Immature natural killer cell (primary cell): ENCODE measurements around the gene GATA5. TPM values are rescaled to one million over a fixed set of nuclear protein-coding genes. Genes with fewer than 3 reads are reported as not detected.
"Not testable (repeated sequence)": the region's sequence is repeated elsewhere in the genome, so short reads cannot be mapped to it uniquely, and the experiment has no call there.

Experiments
- DNase-seq, 3 donors: peaks; one replicate each; pipeline ENCODE4 v3.0.0; 2022; ENCODE audit warnings: mixed read lengths in 1 of 3
- H3K27ac Mint-ChIP-seq, 6 donors: one replicate each; pipeline ENCODE4 v1.8.0; 2020; ENCODE audit warnings: mixed read lengths in 6 of 6, mild to moderate bottlenecking in 5 of 6, inconsistent platforms in 4 of 6, moderate library complexity in 3 of 6
- H3K27me3 Mint-ChIP-seq, 3 donors: one replicate each; pipeline ENCODE4 v1.8.0; 2020 to 2021; ENCODE audit warnings: low read depth in 3 of 3, mild to moderate bottlenecking in 3 of 3, mixed read lengths in 3 of 3, moderate library complexity in 3 of 3, inconsistent platforms in 1 of 3
- H3K36me3 Mint-ChIP-seq, 3 donors: one replicate each; pipeline ENCODE4 v1.8.0; 2020; ENCODE audit warnings: mixed read lengths in 3 of 3, inconsistent platforms in 2 of 3, mild to moderate bottlenecking in 2 of 3
- H3K4me1 Mint-ChIP-seq, 2 donors: one replicate each; pipeline ENCODE4 v1.8.0; 2020; ENCODE audit warnings: inconsistent platforms in 2 of 2, mild to moderate bottlenecking in 2 of 2, mixed read lengths in 2 of 2, moderate library complexity in 1 of 2
- H3K4me3 Mint-ChIP-seq, 5 donors: one replicate each; pipeline ENCODE4 v1.8.0; 2020; ENCODE audit warnings: mild to moderate bottlenecking in 5 of 5, mixed read lengths in 5 of 5, inconsistent platforms in 3 of 5, moderate library complexity in 3 of 5
- H3K9me3 Mint-ChIP-seq, 6 donors: one replicate each; pipeline ENCODE4 v1.8.0; 2020; ENCODE audit warnings: mild to moderate bottlenecking in 6 of 6, mixed read lengths in 6 of 6, inconsistent platforms in 4 of 6, moderate library complexity in 3 of 6
- polyA plus RNA-seq, 3 donors: library from polyadenylated mRNA; unstranded; fragments of 300-500 nt; fragmentation: Illumina TruSeq; gene quantifications; one replicate each; pipeline ENCODE4 v1.2.3, GENCODE V29; 2021

GATA5 gene
- polyA plus RNA-seq, 3 donors from 2014 or later = not detected

DNA sequence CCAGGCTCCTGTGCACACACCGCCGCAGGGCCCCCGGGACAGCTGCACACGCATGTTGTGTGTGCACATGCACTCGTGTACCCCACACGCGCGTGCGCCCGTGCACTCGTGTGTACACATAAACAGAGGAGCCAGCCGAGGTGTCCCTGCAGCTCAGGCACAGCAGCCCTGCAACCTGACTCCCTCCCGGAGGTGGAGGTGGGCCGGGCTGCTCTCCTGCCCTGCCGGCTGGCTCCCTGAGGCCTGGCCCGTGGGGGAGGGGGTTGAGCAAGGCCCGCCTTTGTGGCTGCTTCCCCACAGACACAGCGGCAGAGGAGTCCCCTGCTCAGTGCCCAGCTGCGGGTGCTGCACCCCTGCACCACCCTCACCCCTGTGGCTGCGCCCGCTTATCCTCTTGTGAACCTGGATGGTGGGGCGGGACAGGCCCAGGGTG lies 49.1 kb downstream of the GATA5 start:
- H3K27me3 Mint-ChIP-seq = peaks cover 4% of the 10 kb centered on the region in 3 donors
- H3K4me1 Mint-ChIP-seq = no peaks in the 10 kb centered on the region
- H3K27ac Mint-ChIP-seq = no peak overlapping the region
- H3K4me3 Mint-ChIP-seq = no peak overlapping the region
- no peaks in the 10 kb centered on the region for H3K9me3 Mint-ChIP-seq
- H3K36me3 Mint-ChIP-seq = no peaks in the 10 kb centered on the region
- DNase-seq = no peak

DNA sequence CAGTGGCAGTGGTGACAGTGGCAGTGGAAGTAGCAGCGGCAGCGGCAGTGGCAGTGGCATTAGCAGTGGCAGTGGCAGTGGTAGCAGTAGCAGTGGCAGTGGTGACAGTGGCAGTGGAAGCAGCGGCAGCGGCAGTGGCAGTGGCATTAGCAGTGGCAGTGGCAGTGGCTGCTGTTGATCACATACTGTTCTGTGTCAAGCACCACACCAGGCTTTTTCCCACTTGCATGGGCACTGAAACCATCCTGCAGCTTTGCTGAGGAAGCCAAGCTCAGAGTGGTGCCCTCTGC lies 49.8 kb downstream of the GATA5 start:
- DNase-seq, H3K36me3 Mint-ChIP-seq, H3K27me3 Mint-ChIP-seq, H3K27ac Mint-ChIP-seq, H3K4me1 Mint-ChIP-seq, H3K9me3 Mint-ChIP-seq, H3K4me3 Mint-ChIP-seq: not testable (repeated sequence)

DNA sequence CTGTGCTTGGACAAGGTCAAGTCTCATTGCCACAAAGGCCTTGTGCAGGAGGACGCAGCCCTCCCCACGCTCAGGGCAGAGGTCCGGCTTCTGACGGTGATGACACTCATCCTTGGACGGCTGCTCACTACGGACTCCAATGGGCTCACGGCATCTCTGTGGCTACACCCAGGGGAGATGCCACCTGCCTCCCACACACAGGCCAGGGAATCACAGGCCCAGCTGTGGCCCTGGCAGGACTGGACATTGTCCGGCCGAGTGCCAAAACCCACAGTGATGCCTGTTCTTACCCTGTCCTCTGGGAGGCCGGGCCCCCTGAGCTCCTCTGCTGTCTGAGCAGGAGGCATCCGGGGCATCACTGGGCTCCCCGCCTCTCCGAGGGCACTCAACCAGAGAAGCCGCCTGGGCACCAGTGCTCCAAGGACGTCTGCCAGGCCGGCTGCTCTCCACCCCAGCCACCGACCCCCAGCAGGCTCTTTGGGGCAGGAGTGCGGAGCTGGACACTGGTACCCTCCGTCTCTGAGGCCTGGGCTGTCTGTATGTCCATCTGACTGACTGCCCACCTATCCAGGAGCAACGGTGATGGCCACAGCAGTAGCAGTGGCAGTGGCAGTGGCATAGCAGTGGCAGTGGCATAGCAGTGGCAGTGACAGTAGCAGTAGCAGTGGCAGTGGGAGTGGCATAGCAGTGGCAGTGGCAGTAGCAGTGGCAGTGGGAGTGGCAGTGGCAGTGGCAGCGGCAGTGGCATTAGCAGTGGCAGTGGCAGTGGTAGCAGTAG lies 50.3 kb downstream of the GATA5 start:
- Mint-ChIP-seq H3K4me3 (no peak overlapping the region), H3K27ac (no peak overlapping the region), H3K27me3 (peaks cover 0 to 4% (median 4%) of the 10 kb centered on the region in 3 donors), H3K4me1 (no peaks in the 10 kb centered on the region), H3K36me3 (no peaks in the 10 kb centered on the region), H3K9me3 (no peaks in the 10 kb centered on the region)
- DNase-seq = no peak

DNA sequence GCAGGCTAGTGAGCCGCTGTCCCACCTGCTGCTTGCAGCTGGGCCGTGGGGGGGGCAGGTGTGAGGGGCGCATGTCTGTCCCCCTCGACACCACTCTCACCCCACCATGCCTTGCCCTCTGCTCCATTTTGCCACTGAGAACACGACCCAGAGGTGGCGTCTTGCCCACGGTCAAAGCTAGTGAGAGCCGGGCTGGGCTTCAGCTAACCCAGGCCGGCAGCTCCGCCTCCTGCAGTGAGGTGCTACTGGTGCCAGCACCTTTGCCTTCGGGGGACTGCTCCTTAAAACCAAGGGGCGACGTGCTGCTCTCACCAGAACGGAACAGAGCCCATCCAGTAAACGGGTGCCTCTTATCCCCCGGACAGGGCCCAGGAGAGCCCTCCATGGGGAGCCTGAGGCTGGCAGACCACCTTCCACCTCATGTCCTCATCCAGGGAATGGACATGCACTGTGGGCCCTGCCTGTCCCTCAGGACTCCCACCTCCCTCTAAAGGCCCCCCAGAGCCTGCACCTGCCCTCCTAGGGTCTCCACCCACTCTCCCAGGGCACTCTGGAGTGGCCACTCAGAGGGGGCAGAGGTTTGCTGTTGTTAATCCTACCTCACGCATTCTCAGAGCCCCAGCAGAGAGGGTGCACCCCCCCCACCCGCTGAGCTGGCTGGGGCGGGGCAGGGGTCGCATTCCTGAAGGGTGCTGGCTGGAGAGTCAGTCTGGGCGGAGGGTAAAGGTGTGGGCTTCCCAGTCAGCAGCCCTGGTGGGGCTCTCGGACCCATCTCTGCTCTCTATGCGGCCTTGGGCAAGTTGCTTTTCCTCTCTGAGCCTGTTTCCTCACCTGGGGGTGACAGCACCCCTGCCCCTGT lies 51.3 kb downstream of the GATA5 start:
- H3K4me3 Mint-ChIP-seq = no peak overlapping the region
- no peaks in the 10 kb centered on the region for H3K9me3 Mint-ChIP-seq
- H3K36me3 Mint-ChIP-seq = no peaks in the 10 kb centered on the region
- DNase-seq = no peak
- no peak overlapping the region for H3K27ac Mint-ChIP-seq
- no peaks in the 10 kb centered on the region for H3K4me1 Mint-ChIP-seq
- peaks cover 0 to 4% (median 4%) of the 10 kb centered on the region in 3 donors for H3K27me3 Mint-ChIP-seq

DNA sequence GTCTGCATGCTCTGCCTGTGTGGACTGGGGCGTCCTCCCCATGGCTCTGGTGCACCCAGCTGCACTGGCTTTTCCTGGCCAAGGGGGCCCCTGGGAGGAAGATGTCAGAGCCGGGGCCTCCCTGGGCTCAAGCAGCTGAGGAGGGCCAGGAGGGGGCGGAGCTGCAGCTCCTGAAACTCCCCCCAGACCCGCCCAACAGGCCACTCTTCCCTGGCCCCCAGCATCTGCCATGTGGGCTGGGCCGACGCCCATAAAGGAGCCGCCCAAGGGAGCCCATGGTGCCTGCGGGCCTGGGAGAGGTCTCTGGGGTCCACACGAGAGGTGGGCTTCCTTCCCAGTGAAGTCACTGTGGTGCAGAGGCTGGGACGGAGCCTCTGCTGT lies 52.5 kb downstream of the GATA5 start:
- no peak for DNase-seq
- Mint-ChIP-seq H3K4me1 (no peaks in the 10 kb centered on the region), H3K36me3 (no peaks in the 10 kb centered on the region), H3K4me3 (no peak overlapping the region), H3K9me3 (no peaks in the 10 kb centered on the region), H3K27me3 (peaks cover 0 to 4% (median 2%) of the 10 kb centered on the region in 3 donors), H3K27ac (no peak overlapping the region)

DNA sequence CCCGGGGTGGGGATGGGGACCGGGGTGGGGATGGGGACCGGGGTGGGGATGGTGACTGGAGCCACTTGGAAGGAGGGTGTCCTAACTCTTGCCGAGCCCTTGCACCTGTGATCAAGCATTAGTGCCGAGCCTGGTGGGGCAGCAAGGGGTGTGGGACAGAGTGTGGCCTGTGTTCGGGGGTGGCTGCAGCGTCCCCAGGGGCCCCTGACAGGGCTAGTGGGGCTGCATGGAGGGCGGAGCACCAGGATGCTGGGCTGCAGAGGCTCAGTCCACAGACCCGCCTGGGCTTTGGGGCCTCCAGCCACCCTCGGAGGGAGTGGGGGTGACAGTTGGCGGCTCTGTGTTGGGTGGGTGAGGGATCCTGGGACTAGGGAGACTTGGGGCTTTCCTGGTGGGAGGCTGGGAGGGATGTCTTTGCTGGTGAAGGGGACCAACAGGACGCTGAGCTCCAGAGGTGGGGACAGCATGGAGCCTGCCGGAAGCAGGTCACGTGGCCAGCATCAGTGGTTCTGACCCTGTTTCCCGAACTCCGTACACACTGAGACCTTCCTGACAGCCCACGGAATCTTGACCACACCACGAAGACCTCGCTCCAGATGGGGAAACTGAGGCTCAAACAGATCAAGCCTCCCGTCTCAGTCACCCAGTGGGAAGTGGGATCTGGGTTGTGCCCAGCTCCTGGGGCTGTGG lies 53.0 kb downstream of the GATA5 start:
- Mint-ChIP-seq H3K36me3 (no peaks in the 10 kb centered on the region), H3K27ac (no peak overlapping the region), H3K4me3 (no peak overlapping the region)

DNA sequence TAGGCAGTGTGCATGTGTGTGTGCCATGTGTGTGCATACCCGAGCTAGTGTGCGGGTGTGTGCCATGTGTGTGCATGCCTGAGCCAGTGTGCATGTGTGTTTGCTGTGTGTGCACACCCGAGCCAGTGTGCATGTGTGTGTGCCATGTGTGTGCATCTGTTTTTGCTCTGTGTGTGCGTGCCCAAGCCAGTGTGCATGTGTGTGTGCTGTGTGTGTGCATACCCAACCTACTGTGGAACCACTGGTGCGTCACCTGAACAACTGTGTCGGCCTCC lies 54.1 kb downstream of the GATA5 start:
- Mint-ChIP-seq H3K9me3 (no peaks in the 10 kb centered on the region), H3K4me1 (no peaks in the 10 kb centered on the region), H3K36me3 (no peaks in the 10 kb centered on the region), H3K27ac (no peak overlapping the region), H3K27me3 (peaks cover 0 to 4% (median 2%) of the 10 kb centered on the region in 3 donors), H3K4me3 (no peak overlapping the region)
- DNase-seq = no peak

More for the DNA sequence above, 53.0 kb downstream of the GATA5 start:
- H3K27me3 Mint-ChIP-seq = peaks cover 0 to 4% (median 2%) of the 10 kb centered on the region in 3 donors
- H3K4me1 Mint-ChIP-seq = no peaks in the 10 kb centered on the region
- no peak for DNase-seq
- H3K9me3 Mint-ChIP-seq = no peaks in the 10 kb centered on the region

DNA sequence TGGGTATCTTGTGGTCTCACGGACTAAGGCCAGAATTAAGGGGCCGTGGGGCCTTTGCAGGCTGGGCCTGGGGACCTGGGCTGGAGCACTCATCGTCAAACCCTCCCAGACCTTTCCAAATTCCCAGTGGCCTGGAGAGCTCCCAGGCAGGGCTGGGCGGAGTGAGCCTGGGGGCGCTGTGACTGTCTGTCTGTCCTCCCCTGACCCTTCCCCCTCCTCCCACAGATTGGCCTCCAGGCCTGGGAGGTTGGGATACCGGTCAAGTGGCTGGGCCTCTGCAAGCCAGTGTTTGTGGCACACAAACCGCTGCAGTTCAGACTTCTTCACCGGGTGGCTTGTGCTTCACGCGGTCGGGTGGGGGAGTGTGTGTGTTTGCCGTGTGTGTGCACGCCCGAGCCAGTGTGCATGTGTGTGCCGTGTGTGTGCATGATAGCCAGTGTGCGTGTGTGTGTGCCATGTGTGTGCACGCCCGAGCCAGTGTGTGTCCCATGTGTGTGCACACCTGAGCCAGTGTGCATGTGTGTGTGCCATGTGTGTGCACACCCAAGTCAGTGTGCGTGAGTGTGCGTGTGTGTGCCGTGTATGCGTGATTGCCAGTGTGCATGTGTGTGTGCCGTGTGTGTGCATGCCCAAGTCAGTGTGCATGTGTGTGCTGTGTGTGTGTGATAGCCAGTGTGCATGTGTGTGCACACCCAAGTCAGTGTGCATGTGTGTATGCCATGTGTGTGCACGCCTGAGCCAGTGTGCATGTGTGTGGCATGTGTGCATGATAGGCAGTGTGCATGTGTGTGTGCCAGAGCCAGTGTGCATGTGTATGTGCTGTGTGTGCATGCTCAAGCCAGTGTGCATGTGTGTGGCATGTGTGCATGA lies 54.7 kb downstream of the GATA5 start:
- Mint-ChIP-seq H3K36me3 (no peaks in the 10 kb centered on the region), H3K9me3 (no peaks in the 10 kb centered on the region), H3K27me3 (peaks cover 0 to 4% (median 2%) of the 10 kb centered on the region in 3 donors), H3K27ac (peak overlapping the region in 1 of 6 donors; percentile 2), H3K4me3 (no peak overlapping the region), H3K4me1 (no peaks in the 10 kb centered on the region)
- no peak for DNase-seq

DNA sequence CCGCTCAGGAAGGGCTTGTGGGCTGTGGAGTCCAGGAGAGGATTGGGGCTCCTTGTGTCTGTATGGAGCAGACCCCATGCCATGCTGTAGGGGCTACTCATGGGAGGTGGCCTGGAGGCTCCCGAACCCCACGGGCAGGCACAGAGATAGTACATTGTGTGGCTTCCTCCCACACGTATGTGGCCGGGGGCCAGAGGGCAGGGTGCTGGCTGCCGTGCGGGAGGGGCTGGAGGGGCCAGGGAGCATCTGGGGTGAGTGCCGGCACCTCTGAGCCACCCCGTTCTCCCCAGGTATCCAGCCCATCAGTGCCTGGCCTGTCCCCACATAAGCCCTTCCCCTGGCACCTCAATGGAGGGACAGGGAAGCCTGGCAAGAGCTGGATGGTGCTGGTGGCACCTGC lies 56.0 kb downstream of the GATA5 start:
- no peak overlapping the region for H3K27ac Mint-ChIP-seq
- DNase-seq = no peak
- H3K9me3 Mint-ChIP-seq = no peaks in the 10 kb centered on the region
- H3K36me3 Mint-ChIP-seq = no peaks in the 10 kb centered on the region
- H3K4me3 Mint-ChIP-seq = no peak overlapping the region
- no peaks in the 10 kb centered on the region for H3K4me1 Mint-ChIP-seq
- peaks cover 0 to 4% (median 2%) of the 10 kb centered on the region in 3 donors for H3K27me3 Mint-ChIP-seq

DNA sequence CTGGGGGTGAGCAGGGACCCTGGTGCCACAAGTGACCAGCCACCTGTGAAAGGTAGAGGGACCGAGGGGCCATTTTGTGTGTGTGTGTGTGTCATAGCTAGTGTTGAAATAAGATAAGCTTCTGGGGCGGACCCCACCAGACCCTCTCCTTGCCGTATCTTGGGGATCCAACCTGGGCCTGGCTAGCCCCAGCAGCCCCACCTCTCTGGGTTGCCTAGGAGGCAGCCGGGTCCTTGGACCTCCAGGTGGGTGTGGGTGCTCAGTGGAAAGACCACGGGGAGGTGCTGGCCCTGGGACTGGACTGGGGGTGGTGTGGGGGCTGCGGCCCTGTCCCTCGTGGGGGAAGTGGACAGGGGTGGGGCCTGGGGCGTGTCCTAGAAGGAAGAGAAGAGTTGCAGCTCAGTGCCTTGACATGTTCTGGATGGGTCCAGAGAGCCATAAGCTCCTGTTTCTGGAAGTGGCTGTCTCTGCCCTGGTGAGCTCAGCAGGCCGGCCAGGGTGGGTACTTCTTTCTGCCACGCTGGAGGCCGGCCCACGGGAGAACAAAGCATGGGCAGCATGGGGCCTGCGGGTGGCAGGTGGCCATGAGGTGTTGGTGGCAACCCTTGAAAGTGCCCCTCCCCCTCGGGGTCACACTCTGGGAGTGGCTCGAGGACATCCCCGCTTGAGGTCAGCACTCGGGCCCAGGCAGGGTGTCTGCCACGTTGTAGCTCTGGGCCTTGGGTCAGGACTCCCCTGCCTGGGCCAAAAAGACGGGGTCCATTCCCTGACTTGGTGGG lies 56.9 kb downstream of the GATA5 start:
- H3K4me1 Mint-ChIP-seq = no peaks in the 10 kb centered on the region
- no peak for DNase-seq
- no peaks in the 10 kb centered on the region for H3K9me3 Mint-ChIP-seq
- H3K27me3 Mint-ChIP-seq = peaks cover 0 to 2% (median 2%) of the 10 kb centered on the region in 3 donors
- H3K27ac Mint-ChIP-seq = no peak overlapping the region
- H3K36me3 Mint-ChIP-seq = no peaks in the 10 kb centered on the region
- no peak overlapping the region for H3K4me3 Mint-ChIP-seq

DNA sequence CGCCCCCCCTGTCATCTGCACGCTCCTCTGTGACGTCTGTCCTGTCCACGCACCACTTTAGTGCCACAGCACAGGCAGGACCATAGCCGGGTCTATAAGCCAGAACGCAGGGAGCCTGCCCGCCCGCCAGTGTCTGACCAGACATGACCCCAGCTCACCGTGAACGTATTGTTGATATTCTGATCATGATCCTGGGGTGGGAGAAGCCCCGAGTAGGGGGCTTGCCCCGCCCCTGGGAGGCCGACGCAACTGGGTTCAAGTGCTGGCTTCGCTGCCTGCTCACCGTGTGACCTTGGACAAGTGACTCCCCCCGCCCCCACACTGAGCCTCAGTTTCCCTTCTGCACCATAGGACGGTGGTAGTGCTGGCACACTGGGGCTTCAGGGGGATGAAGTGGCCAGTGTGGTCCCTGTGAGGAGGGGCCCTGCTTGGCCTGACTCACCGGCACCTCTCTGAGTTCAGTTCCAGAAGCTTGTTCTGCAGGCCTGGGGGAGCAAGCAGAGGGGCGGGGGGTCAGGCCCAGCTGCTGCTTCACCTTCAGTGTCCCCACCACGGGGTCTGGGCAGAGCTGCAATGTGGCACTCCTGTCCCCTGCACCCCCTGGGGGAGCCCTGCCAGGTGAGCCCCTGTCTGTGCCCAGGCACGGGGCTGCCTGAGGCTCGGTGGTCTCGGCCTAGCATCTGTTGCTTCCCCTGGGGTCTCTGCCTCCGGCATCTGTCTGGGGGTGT lies 57.6 kb downstream of the GATA5 start:
- Mint-ChIP-seq H3K27me3 (peaks cover 0 to 2% (median 2%) of the 10 kb centered on the region in 3 donors), H3K4me1 (no peaks in the 10 kb centered on the region), H3K4me3 (no peak overlapping the region), H3K27ac (no peak overlapping the region), H3K9me3 (no peaks in the 10 kb centered on the region), H3K36me3 (no peaks in the 10 kb centered on the region)
- no peak for DNase-seq

DNA sequence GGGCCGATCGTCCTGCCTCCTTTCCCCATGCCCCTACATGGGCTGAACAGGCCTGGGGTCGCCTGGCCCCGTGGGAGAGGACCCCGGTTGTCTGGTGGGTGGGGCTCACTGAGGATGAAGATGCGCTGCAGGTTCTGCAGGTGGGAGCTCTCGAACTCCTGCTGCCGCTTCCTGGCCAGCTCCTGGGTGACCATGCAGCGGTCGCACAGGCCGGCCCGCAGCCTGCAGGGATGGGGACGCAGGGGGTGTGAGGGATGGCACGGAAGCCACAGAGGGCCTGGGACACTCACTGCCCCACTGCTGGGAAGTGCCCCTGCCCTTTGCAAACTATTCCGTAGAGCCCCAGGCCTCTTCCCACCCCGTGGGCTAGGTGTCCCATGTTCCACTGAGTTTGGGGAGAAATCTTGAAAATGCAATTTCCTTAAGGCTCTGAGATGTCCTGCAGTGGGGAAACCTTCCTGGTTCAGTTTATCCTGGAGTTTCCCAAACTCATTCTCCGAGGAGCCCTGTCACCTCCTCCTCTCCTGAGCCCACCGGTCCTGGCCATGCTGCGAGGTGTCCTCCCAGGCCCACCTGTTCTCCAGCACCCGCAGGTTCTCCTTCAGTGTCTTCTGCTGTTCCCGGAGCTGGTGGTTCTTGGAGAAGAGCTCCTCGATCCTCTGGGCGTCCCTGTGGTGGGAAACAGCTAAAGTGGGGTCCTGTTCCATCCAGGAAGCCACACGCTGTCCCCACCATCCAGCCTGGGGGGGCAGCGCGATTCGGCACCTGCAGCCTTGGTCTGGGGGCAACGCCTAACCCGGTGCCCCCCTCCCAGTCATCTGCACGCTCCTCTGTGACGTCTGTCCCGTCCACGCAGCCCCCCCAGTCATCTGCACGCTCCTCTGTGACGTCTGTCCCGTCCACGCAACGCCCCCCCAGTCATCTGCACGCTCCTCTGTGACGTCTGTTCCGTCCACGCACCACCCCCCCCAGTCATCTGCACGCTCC lies 58.9 kb downstream of the GATA5 start:
- Mint-ChIP-seq H3K27ac (no peak overlapping the region), H3K36me3 (no peaks in the 10 kb centered on the region), H3K4me3 (no peak overlapping the region), H3K4me1 (no peaks in the 10 kb centered on the region), H3K27me3 (peaks cover 0 to 2% (median 0%) of the 10 kb centered on the region in 3 donors), H3K9me3 (no peaks in the 10 kb centered on the region)
- DNase-seq = no peak
